ENCODE data around the gene TRIM32.

GRCh38 chr9:116685166-116685565 is 1.9 kb upstream of the TRIM32 start:
- TF ChIP-seq ZNF565 (CRISPR knock-in tag; conservative IDR thresholded peaks at IDR 0.05; ENCODE audit: low read depth) = no peak
- no peak for TF ChIP-seq PATZ1 (CRISPR knock-in tag; IDR thresholded peaks at IDR 0.05; ENCODE audit: borderline replicate concordance)
- TF ChIP-seq ZC3H10 (CRISPR knock-in tag; IDR thresholded peaks at IDR 0.05) = no peak
- no peak for TF ChIP-seq BACH2 (CRISPR knock-in tag; IDR thresholded peaks at IDR 0.05; ENCODE audit: borderline replicate concordance)
- no peak for TF ChIP-seq PPARA (CRISPR knock-in tag; IDR thresholded peaks at IDR 0.05; ENCODE audit: borderline replicate concordance)
- TF ChIP-seq RARB (CRISPR knock-in tag; IDR thresholded peaks at IDR 0.05) = no peak
- no peak for TF ChIP-seq CREB5 (CRISPR knock-in tag; IDR thresholded peaks at IDR 0.05; ENCODE audit: low read depth)
- TF ChIP-seq ZFP3 (CRISPR knock-in tag; IDR thresholded peaks at IDR 0.05) = no peak
- TF ChIP-seq POU6F1 (CRISPR knock-in tag; IDR thresholded peaks at IDR 0.05; ENCODE audit: borderline replicate concordance, low read depth) = no peak
- no peak for TF ChIP-seq TCF4 (CRISPR knock-in tag; IDR thresholded peaks at IDR 0.05; ENCODE audit: borderline replicate concordance)
- no peak for TF ChIP-seq ARNTL (CRISPR knock-in tag; IDR thresholded peaks at IDR 0.05; ENCODE audit: borderline replicate concordance, low read depth)

Data from SK-N-SH treated with all-trans-retinoic acid at 6 μM for 48 hours (cell line).